OCI-LY7 (cell line): Measurements from ENCODE around the gene EXOC6B. TPM values are rescaled to one million over a fixed set of nuclear protein-coding genes. Genes with fewer than 3 reads are reported as not detected.

Experiments
- BruUV-seq: library from RNA; stranded (reverse); fragments of 400-500 nt; replicated peaks from 2 replicates; lab custom pipeline; 2021; lab: Mats Ljungman, UMichigan
- CTCF ChIA-PET: fragments of 300-600 bp; sonication (Branson Sonifier 250); formaldehyde crosslinking; loops from one replicate; lab custom pipeline; 2022; ENCODE audit warnings: antibody characterized with exemption; ENCODE audit not compliant: unreplicated experiment; lab: Charles Lee
- POLR2A ChIA-PET: fragments of 300-600 bp; sonication (Branson Sonifier 250); formaldehyde crosslinking; loops from one replicate; lab custom pipeline; 2022; ENCODE audit warnings: antibody characterized with exemption; lab: Charles Lee
- DNase-seq: peaks from one replicate; pipeline ENCODE4 v3.0.0-alpha.2; 2015; ENCODE audit warnings: low spot score
- H2AFZ ChIP-seq: fragments of 200-600 bp; sonication (generic), shearing (Covaris generic); 2 replicates; pipeline ENCODE4 v1.6.1; 2014; ENCODE audit warnings: mild to moderate bottlenecking, antibody characterized with exemption, low read length, moderate library complexity
- H3K27ac ChIP-seq: fragments of 200-600 bp; sonication (generic); 2 replicates; pipeline ENCODE4 v1.5.1; 2014; ENCODE audit warnings: mixed run types, low read depth, mild to moderate bottlenecking, moderate library complexity, low read length, inconsistent platforms; ENCODE audit not compliant: poor library complexity, severe bottlenecking
- H3K36me3 ChIP-seq: fragments of 200-600 bp; sonication (generic); 2 replicates; pipeline ENCODE4 v1.6.1; 2014; ENCODE audit warnings: mild to moderate bottlenecking, antibody characterized with exemption, low read length, moderate library complexity, mixed read lengths; ENCODE audit not compliant: insufficient read depth
- H3K4me1 ChIP-seq: fragments of 200-600 bp; sonication (generic); 2 replicates; pipeline ENCODE4 v1.5.1; 2014; ENCODE audit warnings: mild to moderate bottlenecking, low read length; ENCODE audit not compliant: insufficient read depth, poor library complexity, severe bottlenecking
- H3K4me2 ChIP-seq: fragments of 200-600 bp; sonication (generic); 2 replicates; pipeline ENCODE4 v1.6.1; 2014; ENCODE audit warnings: mild to moderate bottlenecking, low read length
- H3K4me3 ChIP-seq: fragments of 200-600 bp; sonication (generic); 2 replicates; pipeline ENCODE4 v1.5.1; 2014; ENCODE audit warnings: mild to moderate bottlenecking, low read depth, low read length; ENCODE audit not compliant: poor library complexity, severe bottlenecking
- H3K79me2 ChIP-seq: fragments of 200-600 bp; sonication (generic); 2 replicates; pipeline ENCODE4 v1.6.1; 2016; ENCODE audit warnings: low read depth, mild to moderate bottlenecking, low read length, moderate library complexity, mixed read lengths; ENCODE audit not compliant: insufficient read depth
- H3K9me2 ChIP-seq: fragments of 200-600 bp; sonication (generic); 2 replicates; pipeline ENCODE4 v1.6.1; 2016; ENCODE audit warnings: mild to moderate bottlenecking, low read length, mixed read lengths; ENCODE audit not compliant: insufficient read depth
- H3K9me3 ChIP-seq: fragments of 200-600 bp; sonication (generic); 2 replicates; pipeline ENCODE4 v1.6.1; 2014; ENCODE audit warnings: mild to moderate bottlenecking, mixed run types, low read length, mixed read lengths
- H4K20me1 ChIP-seq: fragments of 200-600 bp; sonication (generic); 2 replicates; pipeline ENCODE4 v1.6.1; 2014; ENCODE audit warnings: mild to moderate bottlenecking, antibody characterized with exemption, low read length, moderate library complexity, mixed read lengths; ENCODE audit not compliant: insufficient read depth
- CTCF ChIP-seq: fragments of 200-600 bp; sonication (generic); conservative IDR thresholded peaks from 2 replicates; pipeline ENCODE4 v1.5.1; 2014; ENCODE audit warnings: mild to moderate bottlenecking, antibody characterized with exemption, low read length, moderate library complexity, mixed read lengths
- EZH2phosphoT487 ChIP-seq: fragments of 200-600 bp; sonication (generic); IDR thresholded peaks from 2 replicates; pipeline ENCODE4 v1.6.1; 2018; ENCODE audit warnings: low read depth, borderline replicate concordance, mild to moderate bottlenecking, mixed run types, antibody characterized with exemption, low read length, moderate library complexity, mixed read lengths
- intact Hi-C: fragments of 100-400 bp; cut with micrococcal nuclease; formaldehyde crosslinking; loops from one replicate; pipeline ENCODE4 v1.10.0; 2022; ENCODE audit not compliant: unreplicated experiment
- total RNA-seq, 2 experiments: library from RNA; depleted of rRNA in 1 of 2; stranded (reverse); fragments of >200 nt in 1 of 2; shearing (Covaris generic) in 1 of 2; gene quantifications; 2 replicates each; pipeline ENCODE4 v1.2.3, GENCODE V29; 2014 to 2022

The EXOC6B gene
- total RNA-seq, 2 experiments from 2014 or later: 5.1 TPM; not detected in 1

- CTCF ChIA-PET: no interaction called here
- no peaks in the 10 kb centered on the region for H4K20me1 ChIP-seq
- TF ChIP-seq EZH2phosphoT487 (no peak), CTCF (no peak)
- no peaks in the 10 kb centered on the region for H3K79me2 ChIP-seq
- no peaks in the 10 kb centered on the region for H3K9me3 ChIP-seq
- POLR2A ChIA-PET: no interaction called here
- H3K4me2 ChIP-seq: no peak overlapping the region
- DNase-seq: no peak
- BruUV-seq: no TSS peak
- H3K4me3 ChIP-seq: no peak overlapping the region
- intact Hi-C loops: no loop called here
- H3K4me1 ChIP-seq: no peaks in the 10 kb centered on the region
- H3K36me3 ChIP-seq: no peaks in the 10 kb centered on the region
- H3K9me2 ChIP-seq: no peaks in the 10 kb centered on the region
- H3K27ac ChIP-seq: no peak overlapping the region
- H2AFZ ChIP-seq: no peak overlapping the region
Observed at GRCh38 chr2:72143441-72144273, 682.2 kb downstream of the EXOC6B start.

GRCh38 chr2:72142570-72143440 is 683.0 kb downstream of the EXOC6B start:
- Histone ChIP-seq H3K9me2 (no peaks in the 10 kb centered on the region), H3K4me1 (no peaks in the 10 kb centered on the region), H3K4me2 (no peak overlapping the region), H3K79me2 (no peaks in the 10 kb centered on the region), H3K27ac (no peak overlapping the region), H2AFZ (no peak overlapping the region), H3K36me3 (no peaks in the 10 kb centered on the region), H3K4me3 (no peak overlapping the region), H4K20me1 (no peaks in the 10 kb centered on the region), H3K9me3 (no peaks in the 10 kb centered on the region)
- TF ChIP-seq CTCF (no peak), EZH2phosphoT487 (no peak)
- DNase-seq: no peak
- CTCF ChIA-PET: no interaction called here
- no TSS peak for BruUV-seq
- intact Hi-C loops: no loop called here
- POLR2A ChIA-PET: no interaction called here
